Transverse colon (tissue), 4 donors: Measurements from ENCODE around the gene ADD3.
A peak's percentile ranks its signal among the peaks of the same experiment; 100 is the strongest.

ENCODE experiments used
- EP300 ChIP-seq: sonication (generic); formaldehyde crosslinking; IDR thresholded peaks from one replicate; pipeline ENCODE4 v1.6.1; 2017; ENCODE audit warnings: antibody characterized with exemption, low read depth
- POLR2A ChIP-seq: fragments of 450-650 bp; IDR thresholded peaks from one replicate; pipeline ENCODE4 v1.6.1; 2016; ENCODE audit warnings: antibody characterized with exemption, mild to moderate bottlenecking, moderate library complexity
- POLR2AphosphoS5 ChIP-seq, 3 donors: sonication (generic); formaldehyde crosslinking; IDR thresholded peaks; one replicate each; pipeline ENCODE4 v1.6.1; 2016; ENCODE audit warnings: antibody characterized with exemption in 3 of 3
- TF ChIP-seq, protein P1 (sequence below), 5 experiments: fragments of 200-600 bp in 3 of 5; fragments of 450-650 bp in 2 of 5; sonication (generic) in 3 of 5; IDR thresholded peaks; 1 replicate in 2 of 5; 2 replicates in 3 of 5; pipeline ENCODE4 v1.5.1; 2016 to 2017; ENCODE audit warnings: antibody characterized with exemption in 5 of 5, inconsistent platforms in 3 of 5, mild to moderate bottlenecking in 2 of 5, moderate library complexity in 1 of 5

DNA sequence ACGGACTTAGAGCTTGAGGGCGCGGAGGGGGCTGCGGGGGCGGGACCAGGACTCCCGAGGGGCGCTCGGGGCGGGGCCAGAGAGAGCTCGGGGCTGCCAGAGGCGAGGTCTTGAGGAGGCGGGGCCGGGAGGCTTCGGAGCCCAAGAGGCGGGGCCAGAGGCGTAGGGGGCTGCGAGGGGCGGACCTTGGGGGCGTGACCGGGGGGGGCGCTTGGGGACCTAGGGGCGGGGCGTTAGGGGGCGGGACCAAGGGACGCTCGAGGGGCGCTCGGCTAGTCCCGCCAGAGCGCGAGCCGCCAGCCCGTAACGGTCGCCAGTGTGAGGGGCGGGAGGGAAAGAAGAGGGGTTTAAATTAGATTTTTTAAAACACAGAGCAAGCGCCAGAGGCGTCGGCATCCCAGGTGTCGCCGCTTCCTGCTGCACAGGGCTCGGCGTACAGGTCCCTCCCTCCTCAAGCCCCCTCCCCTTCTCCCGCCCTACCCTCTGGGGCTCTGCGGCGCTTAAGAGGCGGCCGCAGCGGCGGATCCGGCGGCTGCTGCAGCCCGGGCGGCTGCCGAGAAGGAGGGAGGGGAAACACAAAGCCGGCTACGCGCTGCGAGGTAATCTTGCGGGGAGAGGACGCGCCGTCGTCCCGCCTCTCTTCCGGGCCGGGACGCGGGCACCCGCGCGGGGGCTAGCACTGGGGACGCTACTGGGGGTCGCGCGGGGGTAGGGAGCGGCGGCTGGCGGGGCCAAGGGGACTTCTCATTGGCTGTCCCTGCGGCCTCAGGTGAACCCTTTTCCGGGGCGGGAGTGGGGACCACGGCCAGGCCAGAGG lies at the start of gene ADD3:
- peak; percentile 79 for TF ChIP-seq POLR2A
- peak; percentile 78 to 87 (median 80) for TF ChIP-seq POLR2AphosphoS5 (IDR thresholded peaks at IDR 0.05)
- TF ChIP-seq EP300: no peak
- TF ChIP-seq, protein P1, sequence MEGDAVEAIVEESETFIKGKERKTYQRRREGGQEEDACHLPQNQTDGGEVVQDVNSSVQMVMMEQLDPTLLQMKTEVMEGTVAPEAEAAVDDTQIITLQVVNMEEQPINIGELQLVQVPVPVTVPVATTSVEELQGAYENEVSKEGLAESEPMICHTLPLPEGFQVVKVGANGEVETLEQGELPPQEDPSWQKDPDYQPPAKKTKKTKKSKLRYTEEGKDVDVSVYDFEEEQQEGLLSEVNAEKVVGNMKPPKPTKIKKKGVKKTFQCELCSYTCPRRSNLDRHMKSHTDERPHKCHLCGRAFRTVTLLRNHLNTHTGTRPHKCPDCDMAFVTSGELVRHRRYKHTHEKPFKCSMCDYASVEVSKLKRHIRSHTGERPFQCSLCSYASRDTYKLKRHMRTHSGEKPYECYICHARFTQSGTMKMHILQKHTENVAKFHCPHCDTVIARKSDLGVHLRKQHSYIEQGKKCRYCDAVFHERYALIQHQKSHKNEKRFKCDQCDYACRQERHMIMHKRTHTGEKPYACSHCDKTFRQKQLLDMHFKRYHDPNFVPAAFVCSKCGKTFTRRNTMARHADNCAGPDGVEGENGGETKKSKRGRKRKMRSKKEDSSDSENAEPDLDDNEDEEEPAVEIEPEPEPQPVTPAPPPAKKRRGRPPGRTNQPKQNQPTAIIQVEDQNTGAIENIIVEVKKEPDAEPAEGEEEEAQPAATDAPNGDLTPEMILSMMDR (IDR thresholded peaks at IDR 0.05): peak in 1 of 5 experiments; percentile 14
